ENCODE measurements around the gene SNX9. TPM values are rescaled to one million over a fixed set of nuclear protein-coding genes. Genes with fewer than 3 reads are reported as not detected.

SNX9 gene
- total RNA-seq, 2 experiments from 2014 or later: 39.8 to 40.1 TPM

DNA sequence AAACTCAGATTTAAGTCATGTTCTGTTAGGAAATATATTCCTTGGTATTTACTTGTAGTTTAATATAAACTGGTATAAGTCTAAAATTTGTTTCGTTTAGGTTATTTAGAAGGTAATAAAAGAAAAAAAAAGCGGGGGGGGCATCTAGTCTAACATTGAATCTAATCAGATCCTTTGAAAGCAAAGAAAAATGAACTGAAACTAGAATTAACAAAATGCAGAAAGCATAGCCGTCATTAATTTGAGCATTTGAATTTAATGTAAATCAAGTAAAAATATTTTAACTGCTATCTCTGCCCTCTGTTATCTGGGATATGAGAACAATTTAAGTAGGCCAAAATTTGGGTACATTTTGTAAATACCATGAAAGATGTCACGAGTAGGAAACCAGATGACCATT is 54.1 kb downstream of the SNX9 start:
- peaks cover 43% of the 10 kb centered on the region for H3K4me1 Mint-ChIP-seq
- no peak for DNase-seq
- POLR2A ChIA-PET: interaction anchor here (1.4 kb wide), 1 partner anchor 116 kb away, joined by 4 read pairs; no protein-coding TSS in a partner anchor
- H3K27ac Mint-ChIP-seq: no peak overlapping the region
- CTCF ChIA-PET: no interaction called here
- peaks cover 80% of the 10 kb centered on the region for H3K36me3 Mint-ChIP-seq (ENCODE audit: low read depth)
- H3K27me3 Mint-ChIP-seq: no peaks in the 10 kb centered on the region
- H3K4me3 Mint-ChIP-seq: no peak overlapping the region
- no peaks in the 10 kb centered on the region for H3K9me3 Mint-ChIP-seq

DNA sequence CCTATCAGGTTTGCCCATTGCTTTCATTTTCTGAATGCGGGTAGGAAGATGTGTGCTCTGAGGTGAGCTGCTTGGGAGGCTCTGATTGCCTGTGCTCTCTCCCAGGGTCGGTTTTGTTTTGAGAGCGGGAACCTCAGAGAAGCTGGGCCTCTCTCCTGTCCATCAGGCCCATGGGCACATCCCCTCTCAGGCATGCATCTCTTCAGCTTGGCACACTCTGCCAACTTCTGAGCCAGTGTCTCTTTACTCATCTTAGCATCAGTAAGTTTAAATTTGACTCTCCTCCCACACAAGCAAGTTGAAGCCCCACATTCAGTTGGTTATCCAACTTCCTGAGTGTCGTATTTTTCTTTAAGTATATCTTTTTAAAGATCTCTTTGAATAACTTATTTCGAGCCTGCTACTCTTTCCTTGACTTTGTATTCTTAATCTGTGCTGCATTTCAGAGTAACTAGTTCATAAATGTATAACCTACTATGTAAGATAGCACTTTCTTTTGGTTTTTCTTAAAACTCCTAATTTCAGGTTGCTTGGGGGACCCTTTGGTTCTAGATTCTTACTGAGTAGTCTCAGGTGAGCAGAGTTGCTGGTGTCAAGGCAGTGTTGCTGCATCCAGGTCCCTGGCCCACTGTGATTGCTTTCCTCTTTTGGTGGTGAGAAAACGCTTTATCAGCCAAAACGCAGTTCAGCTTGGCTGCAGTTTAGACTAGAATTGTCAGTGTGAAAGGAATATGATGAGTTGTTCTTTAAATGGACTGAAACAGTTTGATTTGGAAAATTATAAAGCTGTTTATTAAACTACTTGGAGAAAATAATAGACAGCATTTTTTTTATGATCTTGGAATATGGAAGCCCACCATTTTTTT is 54.8 kb downstream of the SNX9 start:
- POLR2A ChIA-PET: interaction anchor here (0.6 to 1.4 kb wide), 2 partner anchors 117 to 577 kb away, joined by 3 to 4 read pairs; no protein-coding TSS in a partner anchor
- CTCF ChIA-PET: interaction anchor here (0.7 to 0.9 kb wide), 2 partner anchors 9 to 15 kb away, joined by 3 read pairs; no protein-coding TSS in a partner anchor
- Mint-ChIP-seq H3K27ac (no peak overlapping the region), H3K4me1 (peaks cover 49% of the 10 kb centered on the region), H3K4me3 (no peak overlapping the region), H3K9me3 (no peaks in the 10 kb centered on the region), H3K36me3 (ENCODE audit: low read depth) (peaks cover 82% of the 10 kb centered on the region), H3K27me3 (no peaks in the 10 kb centered on the region)
- DNase-seq: no peak

DNA sequence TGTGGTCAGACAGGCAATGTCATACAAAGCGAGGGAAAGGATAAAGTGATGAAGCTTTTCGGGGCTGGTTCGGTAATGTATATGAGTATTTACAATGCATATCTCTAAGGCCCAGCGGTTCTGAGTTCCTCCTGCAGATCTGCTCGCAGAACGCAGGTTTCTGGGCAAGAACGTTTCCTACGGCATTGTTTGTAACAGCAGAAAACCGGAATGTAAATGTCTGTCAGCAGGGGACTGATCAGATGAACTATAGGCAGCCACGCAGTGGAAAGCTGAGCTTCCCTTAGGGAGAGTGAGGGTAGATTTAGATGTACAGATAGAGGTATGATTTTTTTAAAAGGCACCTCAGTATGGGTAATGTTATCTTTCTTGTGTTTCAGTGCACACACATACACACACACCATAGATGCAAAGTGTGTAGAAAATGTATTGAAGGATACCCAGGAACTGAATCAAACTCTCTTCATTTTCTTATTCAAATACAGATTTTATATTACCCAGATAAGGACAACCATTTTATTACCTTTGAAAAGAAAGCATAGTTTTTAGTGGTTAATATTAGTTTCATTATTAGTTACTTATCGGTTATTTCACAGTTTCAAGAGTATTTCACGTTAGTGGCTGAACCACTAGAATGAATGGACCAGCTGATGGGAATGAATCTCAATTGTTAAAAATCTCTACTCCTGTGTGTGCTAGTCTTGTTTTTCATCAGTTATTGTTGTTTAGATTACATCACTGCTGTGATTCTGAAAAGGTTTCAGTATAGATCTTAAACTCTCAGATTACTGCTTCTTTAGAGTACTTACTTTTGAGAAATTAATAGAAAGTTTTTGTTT is 56.2 kb downstream of the SNX9 start:
- Mint-ChIP-seq H3K4me1 (peaks cover 54% of the 10 kb centered on the region), H3K27ac (no peak overlapping the region)

DNA sequence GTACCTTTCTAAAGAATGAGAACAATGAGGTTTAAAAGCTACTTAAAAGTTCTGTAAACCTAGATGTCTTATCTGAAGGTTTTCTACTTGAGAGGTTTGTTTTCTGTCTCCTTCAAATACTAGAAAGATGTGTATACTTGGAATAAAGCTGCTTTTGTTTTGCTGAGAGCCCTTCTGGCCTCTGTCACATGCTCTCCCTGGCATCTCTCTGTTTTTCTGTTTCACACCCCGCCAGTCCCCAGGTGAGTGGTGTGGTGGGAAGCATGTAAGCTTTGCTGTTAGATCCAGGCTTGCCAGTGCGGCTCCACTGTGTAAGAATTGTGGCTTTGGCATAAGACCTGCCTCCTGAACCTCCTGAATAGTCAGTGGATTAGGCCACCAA is 56.8 kb downstream of the SNX9 start:
- H3K36me3 Mint-ChIP-seq (ENCODE audit: low read depth): peaks cover 83% of the 10 kb centered on the region
- ChIA-PET POLR2A (interaction anchor here (0.9 to 1.4 kb wide), 5 partner anchors 13 to 115 kb away, joined by 3 to 4 read pairs (median 3); no protein-coding TSS in a partner anchor), CTCF (interaction anchor here (1.0 to 1.9 kb wide), 4 partner anchors 11 to 193 kb away, joined by 3 to 8 read pairs (median 4); no protein-coding TSS in a partner anchor)
- peaks cover 60% of the 10 kb centered on the region for H3K4me1 Mint-ChIP-seq
- no peaks in the 10 kb centered on the region for H3K27me3 Mint-ChIP-seq
- H3K9me3 Mint-ChIP-seq: peaks cover 2% of the 10 kb centered on the region
- H3K4me3 Mint-ChIP-seq: no peak overlapping the region
- no peak overlapping the region for H3K27ac Mint-ChIP-seq
- no peak for DNase-seq

More for the DNA sequence above, 56.2 kb downstream of the SNX9 start:
- ChIA-PET CTCF (interaction anchor here (0.6 to 1.9 kb wide), 5 partner anchors 11 to 233 kb away, joined by 3 to 8 read pairs (median 4); no protein-coding TSS in a partner anchor), POLR2A (interaction anchor here (0.9 to 1.4 kb wide), 5 partner anchors 13 to 114 kb away, joined by 3 to 4 read pairs (median 3); no protein-coding TSS in a partner anchor)
- Mint-ChIP-seq H3K9me3 (peaks cover 2% of the 10 kb centered on the region), H3K36me3 (ENCODE audit: low read depth) (peaks cover 83% of the 10 kb centered on the region), H3K27me3 (no peaks in the 10 kb centered on the region), H3K4me3 (no peak overlapping the region)
- no peak for DNase-seq

DNA sequence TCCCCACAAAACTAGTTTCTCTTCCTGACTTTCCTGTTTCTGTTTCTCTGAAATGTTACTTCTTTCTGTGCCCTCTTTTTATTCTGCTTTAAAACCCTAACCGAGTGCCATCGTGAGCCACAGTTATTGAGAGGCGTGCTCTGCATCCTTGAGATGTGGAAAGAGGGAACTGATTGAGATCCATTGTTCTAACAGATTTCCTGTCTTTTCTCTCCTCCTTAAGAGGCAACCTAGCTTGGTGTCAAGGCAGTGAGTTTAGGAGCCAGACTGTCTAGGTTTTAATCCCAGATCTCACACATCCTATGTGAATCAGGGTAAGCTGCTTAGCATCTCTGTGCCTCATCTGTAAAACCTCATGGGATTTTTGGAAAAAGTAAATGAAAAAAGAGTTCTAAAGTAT is 57.5 kb downstream of the SNX9 start:
- Mint-ChIP-seq H3K36me3 (ENCODE audit: low read depth) (peaks cover 79% of the 10 kb centered on the region), H3K27ac (no peak overlapping the region), H3K4me1 (peaks cover 67% of the 10 kb centered on the region), H3K27me3 (no peaks in the 10 kb centered on the region), H3K9me3 (peaks cover 2% of the 10 kb centered on the region), H3K4me3 (no peak overlapping the region)
- DNase-seq: no peak
- ChIA-PET CTCF (interaction anchor here (1.3 to 1.9 kb wide), 2 partner anchors 124 to 192 kb away, joined by 4 to 8 read pairs; no protein-coding TSS in a partner anchor), POLR2A (interaction anchor here (0.9 to 1.4 kb wide), 4 partner anchors 10 to 116 kb away, joined by 3 read pairs; no protein-coding TSS in a partner anchor)

DNA sequence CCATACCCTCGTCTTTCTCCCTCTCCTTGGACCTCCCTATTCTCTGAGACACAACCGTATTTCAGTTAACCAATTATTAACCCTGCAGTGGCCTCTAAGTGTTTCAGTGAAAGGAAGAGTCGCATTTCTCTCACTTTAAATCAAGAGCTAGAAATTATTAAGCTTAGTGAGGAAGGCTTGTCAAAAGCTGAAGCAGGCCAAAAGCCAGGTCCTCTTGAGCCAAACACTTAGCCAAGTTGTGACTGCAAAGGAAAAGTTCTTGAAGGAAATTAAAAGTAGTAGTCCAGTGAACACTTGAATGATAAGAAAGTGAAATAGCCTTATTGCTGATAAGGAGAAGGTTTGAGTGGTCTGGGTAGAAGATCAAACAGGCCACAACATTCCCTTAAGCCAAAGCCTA is 58.3 kb downstream of the SNX9 start:
- no peak for DNase-seq
- Mint-ChIP-seq H3K4me1 (peaks cover 73% of the 10 kb centered on the region), H3K4me3 (no peak overlapping the region), H3K27ac (no peak overlapping the region), H3K9me3 (peaks cover 2% of the 10 kb centered on the region), H3K27me3 (no peaks in the 10 kb centered on the region), H3K36me3 (ENCODE audit: low read depth) (peaks cover 81% of the 10 kb centered on the region)
- POLR2A ChIA-PET: no interaction called here
- CTCF ChIA-PET: interaction anchor here (0.8 kb wide), 1 partner anchor 8 kb away, joined by 3 read pairs; no protein-coding TSS in a partner anchor

DNA sequence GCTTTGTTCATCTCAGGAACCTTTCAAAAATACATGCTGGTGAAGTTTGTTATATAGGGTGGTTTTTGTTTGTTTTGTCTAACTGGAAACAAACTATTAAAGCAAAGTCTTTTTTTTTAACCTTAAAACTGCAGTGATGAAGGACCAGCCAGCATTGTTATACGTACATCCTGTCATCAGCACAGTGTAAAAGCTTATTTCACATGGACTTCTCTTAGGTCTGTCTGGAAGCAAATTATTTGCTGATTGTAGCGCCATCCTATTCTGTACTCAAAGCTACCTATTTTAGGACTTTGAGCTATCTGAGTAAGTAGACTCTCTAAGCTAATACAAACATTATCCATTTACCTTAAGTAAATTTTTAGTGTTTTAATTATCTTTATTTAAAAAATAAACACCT is 61.7 kb downstream of the SNX9 start:
- no peak for DNase-seq
- Mint-ChIP-seq H3K36me3 (ENCODE audit: low read depth) (peaks cover 77% of the 10 kb centered on the region), H3K27me3 (no peaks in the 10 kb centered on the region), H3K27ac (peak overlapping the region; percentile 77), H3K4me1 (peaks cover 62% of the 10 kb centered on the region), H3K4me3 (no peak overlapping the region), H3K9me3 (peaks cover 2% of the 10 kb centered on the region)
- ChIA-PET CTCF (interaction anchor here (1.1 to 5.3 kb wide), 4 partner anchors 11 to 187 kb away, joined by 4 to 28 read pairs (median 12); no protein-coding TSS in a partner anchor), POLR2A (interaction anchor here (1.0 to 2.7 kb wide), 9 partner anchors 8 to 142 kb away, joined by 3 to 18 read pairs (median 5); partner anchors contain the start of gene SYNJ2)

DNA sequence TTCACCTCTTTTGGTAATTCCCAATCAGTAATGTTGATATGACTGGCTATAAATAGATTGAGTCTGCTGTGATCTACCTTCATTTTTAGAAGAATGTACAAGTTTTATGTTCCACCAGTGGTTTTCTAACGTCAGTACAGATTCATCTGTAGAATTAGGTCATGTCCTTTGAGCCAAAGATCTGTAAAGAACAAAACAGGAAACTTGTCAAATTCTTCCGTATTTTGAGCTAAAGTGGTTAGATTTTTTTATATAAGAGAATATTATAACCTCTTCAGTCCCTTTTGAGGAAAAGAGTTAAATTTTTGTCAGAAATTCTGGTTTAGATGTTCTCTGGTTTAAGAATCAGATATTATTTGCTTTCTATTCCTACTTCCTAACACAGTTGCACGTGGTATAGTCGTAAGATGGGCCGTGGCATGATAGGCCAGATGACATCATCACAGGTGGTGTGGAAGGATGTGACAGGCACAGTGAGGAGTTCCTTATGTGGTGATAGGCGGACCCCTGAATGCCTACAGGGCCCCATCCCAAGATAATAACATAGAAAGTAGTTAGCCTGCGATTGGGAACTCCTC is 62.3 kb downstream of the SNX9 start:
- peaks cover 75% of the 10 kb centered on the region for H3K36me3 Mint-ChIP-seq (ENCODE audit: low read depth)
- H3K27me3 Mint-ChIP-seq: no peaks in the 10 kb centered on the region
- H3K4me3 Mint-ChIP-seq: peak overlapping the region; percentile 2
- POLR2A ChIA-PET: interaction anchor here (1.0 to 2.7 kb wide), 9 partner anchors 8 to 141 kb away, joined by 3 to 18 read pairs (median 5); partner anchors contain the start of gene SYNJ2
- H3K4me1 Mint-ChIP-seq: peaks cover 56% of the 10 kb centered on the region
- CTCF ChIA-PET: interaction anchor here (1.1 to 5.3 kb wide), 4 partner anchors 12 to 187 kb away, joined by 4 to 28 read pairs (median 12); no protein-coding TSS in a partner anchor
- peak; percentile 68 for DNase-seq
- peak overlapping the region; percentile 77 for H3K27ac Mint-ChIP-seq
- peaks cover 2% of the 10 kb centered on the region for H3K9me3 Mint-ChIP-seq

DNA sequence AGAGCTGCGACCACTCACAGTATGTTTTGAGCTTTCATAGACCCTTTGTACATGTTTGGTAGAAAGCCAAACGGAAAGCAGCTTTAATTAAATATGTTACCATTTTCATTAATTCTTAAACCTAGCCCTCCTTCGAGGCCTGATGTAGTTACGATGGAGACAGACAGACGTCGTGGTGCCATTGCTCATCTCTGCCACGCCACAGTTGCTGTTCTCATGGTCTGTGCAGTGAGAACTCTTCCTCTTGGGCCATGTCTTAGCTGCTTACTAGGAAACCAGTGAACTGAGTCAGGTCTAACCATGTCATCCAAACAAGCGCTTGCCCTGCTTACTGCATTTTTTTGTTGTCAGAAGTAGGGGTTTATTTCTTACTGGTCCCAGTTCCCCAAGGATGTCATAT is 62.8 kb downstream of the SNX9 start:
- H3K27ac Mint-ChIP-seq: peak overlapping the region; percentile 77
- H3K9me3 Mint-ChIP-seq: peaks cover 2% of the 10 kb centered on the region
- peaks cover 72% of the 10 kb centered on the region for H3K36me3 Mint-ChIP-seq (ENCODE audit: low read depth)
- DNase-seq: no peak
- H3K4me1 Mint-ChIP-seq: peaks cover 52% of the 10 kb centered on the region
- POLR2A ChIA-PET: interaction anchor here (0.6 to 2.7 kb wide), 9 partner anchors 7 to 141 kb away, joined by 3 to 18 read pairs (median 4); no protein-coding TSS in a partner anchor
- no peak overlapping the region for H3K4me3 Mint-ChIP-seq
- CTCF ChIA-PET: interaction anchor here (2.4 to 5.3 kb wide), 3 partner anchors 12 to 140 kb away, joined by 11 to 28 read pairs (median 12); no protein-coding TSS in a partner anchor
- H3K27me3 Mint-ChIP-seq: no peaks in the 10 kb centered on the region

DNA sequence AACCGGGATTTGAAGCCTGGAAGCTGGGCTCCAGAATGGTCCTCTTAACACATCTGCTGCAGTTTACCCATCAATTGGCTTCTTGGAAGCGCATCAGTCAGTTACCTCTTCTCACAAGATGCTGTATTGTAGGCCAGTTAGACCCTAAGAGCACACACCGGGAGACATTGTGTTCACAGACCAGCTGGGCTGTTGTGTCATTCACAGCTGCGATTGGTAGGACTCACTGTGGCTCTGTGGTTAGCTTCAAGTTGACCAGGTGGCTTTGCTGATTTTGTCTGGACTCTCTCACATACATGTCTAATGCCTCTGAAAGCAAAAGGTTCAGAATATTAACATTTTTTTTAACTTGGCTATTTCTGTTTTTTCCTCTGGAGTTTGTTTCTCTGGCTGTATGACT is 64.8 kb downstream of the SNX9 start:
- H3K4me1 Mint-ChIP-seq: peaks cover 57% of the 10 kb centered on the region
- H3K4me3 Mint-ChIP-seq: no peak overlapping the region
- CTCF ChIA-PET: interaction anchor here (5.3 kb wide), 1 partner anchor 14 kb away, joined by 28 read pairs; no protein-coding TSS in a partner anchor
- peaks cover 2% of the 10 kb centered on the region for H3K9me3 Mint-ChIP-seq
- no peak for DNase-seq
- peaks cover 62% of the 10 kb centered on the region for H3K36me3 Mint-ChIP-seq (ENCODE audit: low read depth)
- POLR2A ChIA-PET: no interaction called here
- no peak overlapping the region for H3K27ac Mint-ChIP-seq
- no peaks in the 10 kb centered on the region for H3K27me3 Mint-ChIP-seq

DNA sequence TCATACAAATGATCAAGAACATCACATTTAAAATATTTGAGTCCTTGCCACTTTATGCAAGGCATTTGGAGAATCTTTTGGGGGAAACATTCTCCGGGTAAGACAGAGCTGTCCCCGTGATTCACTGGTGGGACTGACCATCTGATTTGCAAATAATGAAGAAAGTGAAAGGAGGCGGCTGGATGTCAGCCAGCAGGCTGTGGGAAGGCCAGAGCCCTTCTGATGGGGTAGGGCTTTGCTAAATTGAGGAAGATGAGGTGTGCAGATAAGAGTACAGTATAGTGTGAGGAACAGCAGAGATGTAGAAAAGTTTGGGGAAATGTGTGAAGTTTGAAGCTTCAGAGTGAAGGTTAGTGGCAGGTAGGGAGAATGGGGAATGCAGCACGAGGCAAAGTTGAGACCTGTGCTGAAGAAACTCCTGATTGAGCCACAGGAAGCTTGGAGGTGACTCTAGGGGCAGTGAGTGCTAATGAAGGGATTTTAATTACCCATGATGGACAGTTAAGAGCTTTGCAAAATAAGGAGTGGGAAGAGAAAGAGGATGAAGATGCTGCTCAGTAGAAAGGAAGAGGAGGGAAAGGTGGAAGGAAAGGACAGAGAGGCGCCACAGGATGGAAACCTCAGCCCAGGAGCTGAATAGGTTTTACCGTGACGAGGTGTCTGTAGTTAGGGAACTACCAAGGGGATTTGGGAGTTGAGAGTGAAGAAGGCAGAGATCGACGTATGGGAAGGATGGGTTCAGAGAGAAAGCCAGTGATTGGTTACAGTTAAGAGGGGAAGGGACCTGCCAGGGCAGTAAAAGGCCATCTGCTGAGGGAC is 68.7 kb downstream of the SNX9 start:
- Mint-ChIP-seq H3K4me1 (peaks cover 42% of the 10 kb centered on the region), H3K36me3 (ENCODE audit: low read depth) (peaks cover 48% of the 10 kb centered on the region), H3K27ac (peak overlapping the region; percentile 59), H3K4me3 (peak overlapping the region; percentile 24), H3K9me3 (no peaks in the 10 kb centered on the region), H3K27me3 (no peaks in the 10 kb centered on the region)
- no peak for DNase-seq
- ChIA-PET CTCF (interaction anchor here (0.8 to 3.0 kb wide), 7 partner anchors 10 to 136 kb away, joined by 3 to 17 read pairs (median 4); no protein-coding TSS in a partner anchor), POLR2A (interaction anchor here (1.1 to 1.7 kb wide), 5 partner anchors 6 to 127 kb away, joined by 3 to 6 read pairs (median 3); partner anchors contain the start of gene SYNJ2)
